Uterus (tissue), 4 donors: ENCODE data around the gene SFR1. TPM values are rescaled to one million over a fixed set of nuclear protein-coding genes. Genes with fewer than 3 reads are reported as not detected.

Experiments used
- DNase-seq, 2 donors: peaks; one replicate each; pipeline ENCODE4 v3.0.0-alpha.2; 2019 to 2020
- H3K27ac ChIP-seq, 2 donors: fragments of 200-600 bp; sonication (generic); 1 replicate in 1 of 2; 2 replicates in 1 of 2; pipeline ENCODE4 v1.5.1; 2016 to 2018
- H3K27me3 ChIP-seq, 2 donors: fragments of 200-600 bp; sonication (generic); one replicate each; pipeline ENCODE4 v1.5.1; 2018 to 2019; ENCODE audit warnings: control low read depth in 1 of 2
- H3K36me3 ChIP-seq, 2 donors: fragments of 200-600 bp; sonication (generic); one replicate each; pipeline ENCODE4 v1.5.1; 2019; ENCODE audit warnings: control low read depth in 1 of 2
- H3K4me1 ChIP-seq, 2 donors: fragments of 200-600 bp; sonication (generic); one replicate each; pipeline ENCODE4 v1.5.1; 2018 to 2019; ENCODE audit warnings: control low read depth in 1 of 2
- H3K4me3 ChIP-seq, 2 donors: fragments of 200-600 bp; sonication (generic); 1 replicate in 1 of 2; 2 replicates in 1 of 2; pipeline ENCODE4 v1.5.1; 2018 to 2019; ENCODE audit warnings: mild to moderate bottlenecking in 1 of 2
- H3K9me3 ChIP-seq, 2 donors: fragments of 200-600 bp; sonication (generic); one replicate each; pipeline ENCODE4 v1.5.1; 2019; ENCODE audit warnings: control low read depth in 1 of 2
- POLR2A ChIP-seq, 2 donors: fragments of 450-650 bp; IDR thresholded peaks; one replicate each; pipeline ENCODE4 v1.6.1; 2016; ENCODE audit warnings: antibody characterized with exemption in 2 of 2, mild to moderate bottlenecking in 1 of 2, moderate library complexity in 1 of 2
- intact Hi-C: fragments of 100-400 bp; cut with DNase I; formaldehyde crosslinking; loops from one replicate; pipeline ENCODE4 v1.15.1; 2023; ENCODE audit warnings: low total_unique reads
- total RNA-seq, 4 donors: library from RNA; depleted of rRNA in 3 of 4; stranded (reverse); fragments of >200 nt in 3 of 4; gene quantifications; one replicate each; pipeline versions ENCODE4 v1.1.0 to v1.2.4, GENCODE V29; 2014 to 2023
- TF ChIP-seq, protein P1 (sequence below), 4 experiments: fragments of 200-600 bp in 2 of 4; fragments of 450-650 bp in 2 of 4; sonication (generic) in 2 of 4; IDR thresholded peaks; one replicate each; pipeline ENCODE4 v1.5.1; 2016 to 2019; ENCODE audit warnings: antibody characterized with exemption in 4 of 4, mild to moderate bottlenecking in 2 of 4, moderate library complexity in 1 of 4
- donor health status: DM: yes; HTN: yes; CAD: no.

SFR1 gene
- total RNA-seq, 4 donors from 2014 or later = 4.1 to 12.8 (median 10.5) TPM

DNA sequence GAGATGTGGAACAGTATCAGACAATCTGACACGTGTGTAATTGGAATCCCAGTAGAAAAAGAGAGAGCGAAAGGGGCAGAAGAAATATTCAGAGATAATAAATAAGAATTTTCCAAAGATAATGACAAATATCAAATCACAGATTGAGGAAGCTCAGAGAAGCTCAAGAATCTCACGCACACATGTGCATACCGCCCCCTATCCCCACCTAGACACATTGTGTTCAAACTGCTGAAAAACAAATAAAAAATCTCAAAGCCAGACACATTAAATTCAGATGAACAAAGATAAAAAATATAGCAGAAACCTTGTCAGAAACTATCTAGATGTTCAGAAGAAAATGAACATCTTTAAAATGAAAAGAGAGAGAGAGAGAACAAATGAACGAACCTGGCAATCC, 17.2 kb downstream of the SFR1 start:
- Histone ChIP-seq H3K4me1 (no peaks in the 10 kb centered on the region), H3K9me3 (no peaks in the 10 kb centered on the region), H3K36me3 (no peaks in the 10 kb centered on the region), H3K27ac (no peak overlapping the region), H3K4me3 (no peak overlapping the region), H3K27me3 (no peaks in the 10 kb centered on the region)
- intact Hi-C loops = no loop called here
- TF ChIP-seq, protein P1, sequence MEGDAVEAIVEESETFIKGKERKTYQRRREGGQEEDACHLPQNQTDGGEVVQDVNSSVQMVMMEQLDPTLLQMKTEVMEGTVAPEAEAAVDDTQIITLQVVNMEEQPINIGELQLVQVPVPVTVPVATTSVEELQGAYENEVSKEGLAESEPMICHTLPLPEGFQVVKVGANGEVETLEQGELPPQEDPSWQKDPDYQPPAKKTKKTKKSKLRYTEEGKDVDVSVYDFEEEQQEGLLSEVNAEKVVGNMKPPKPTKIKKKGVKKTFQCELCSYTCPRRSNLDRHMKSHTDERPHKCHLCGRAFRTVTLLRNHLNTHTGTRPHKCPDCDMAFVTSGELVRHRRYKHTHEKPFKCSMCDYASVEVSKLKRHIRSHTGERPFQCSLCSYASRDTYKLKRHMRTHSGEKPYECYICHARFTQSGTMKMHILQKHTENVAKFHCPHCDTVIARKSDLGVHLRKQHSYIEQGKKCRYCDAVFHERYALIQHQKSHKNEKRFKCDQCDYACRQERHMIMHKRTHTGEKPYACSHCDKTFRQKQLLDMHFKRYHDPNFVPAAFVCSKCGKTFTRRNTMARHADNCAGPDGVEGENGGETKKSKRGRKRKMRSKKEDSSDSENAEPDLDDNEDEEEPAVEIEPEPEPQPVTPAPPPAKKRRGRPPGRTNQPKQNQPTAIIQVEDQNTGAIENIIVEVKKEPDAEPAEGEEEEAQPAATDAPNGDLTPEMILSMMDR (IDR thresholded peaks at IDR 0.05) = no peak
- no peak for TF ChIP-seq POLR2A (IDR thresholded peaks at IDR 0.05)
- DNase-seq = no peak

DNA sequence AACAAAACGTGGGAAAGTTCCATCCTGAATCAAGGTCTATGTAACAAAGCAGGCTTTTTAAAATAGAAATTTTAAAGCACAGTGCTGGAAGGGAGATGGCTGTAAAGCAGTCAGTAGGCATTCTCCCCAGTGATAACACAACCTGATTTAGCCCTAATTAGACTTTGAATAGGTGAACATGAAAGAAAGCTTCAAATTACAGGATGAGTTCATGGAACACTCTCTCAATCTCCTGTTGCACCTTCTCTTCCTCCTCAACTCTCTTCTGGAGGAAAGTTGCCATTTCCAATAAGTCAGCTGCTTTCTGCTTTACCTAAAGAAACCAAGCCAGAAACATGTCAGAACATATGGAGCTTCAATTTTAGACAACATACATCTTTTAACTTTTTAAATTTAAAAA, 20.1 kb downstream of the SFR1 start:
- DNase-seq = no peak
- no peak for TF ChIP-seq POLR2A (IDR thresholded peaks at IDR 0.05)
- TF ChIP-seq, protein P1 (IDR thresholded peaks at IDR 0.05) = no peak
- Histone ChIP-seq H3K4me3 (no peak overlapping the region), H3K36me3 (no peaks in the 10 kb centered on the region), H3K9me3 (no peaks in the 10 kb centered on the region), H3K27ac (no peak overlapping the region), H3K4me1 (no peaks in the 10 kb centered on the region), H3K27me3 (no peaks in the 10 kb centered on the region)
- intact Hi-C loops = no loop called here

DNA sequence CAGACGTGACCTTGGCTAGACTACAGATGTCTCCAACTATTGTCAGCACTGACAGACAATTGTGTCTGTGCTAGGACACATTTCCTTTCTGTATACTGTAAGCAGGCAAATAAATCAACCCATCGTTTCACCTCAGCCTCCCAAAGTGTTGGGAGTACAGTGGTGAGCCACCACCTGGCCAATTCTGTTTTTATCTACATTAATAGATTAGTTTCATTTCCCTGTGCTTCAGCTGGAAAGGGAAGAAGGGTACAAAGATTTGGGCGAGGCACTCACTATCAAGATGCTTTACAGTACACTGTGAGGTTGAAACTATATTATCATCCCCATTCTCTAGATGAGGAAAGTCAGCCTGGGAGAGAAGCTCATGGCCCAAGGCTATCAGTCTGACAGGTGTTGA, 21.9 kb downstream of the SFR1 start:
- Histone ChIP-seq H3K36me3 (no peaks in the 10 kb centered on the region), H3K4me1 (no peaks in the 10 kb centered on the region), H3K27ac (no peak overlapping the region), H3K4me3 (no peak overlapping the region), H3K9me3 (no peaks in the 10 kb centered on the region), H3K27me3 (no peaks in the 10 kb centered on the region)
- DNase-seq = no peak
- intact Hi-C loops = no loop called here
- TF ChIP-seq, protein P1 (IDR thresholded peaks at IDR 0.05) = no peak
- no peak for TF ChIP-seq POLR2A (IDR thresholded peaks at IDR 0.05)

DNA sequence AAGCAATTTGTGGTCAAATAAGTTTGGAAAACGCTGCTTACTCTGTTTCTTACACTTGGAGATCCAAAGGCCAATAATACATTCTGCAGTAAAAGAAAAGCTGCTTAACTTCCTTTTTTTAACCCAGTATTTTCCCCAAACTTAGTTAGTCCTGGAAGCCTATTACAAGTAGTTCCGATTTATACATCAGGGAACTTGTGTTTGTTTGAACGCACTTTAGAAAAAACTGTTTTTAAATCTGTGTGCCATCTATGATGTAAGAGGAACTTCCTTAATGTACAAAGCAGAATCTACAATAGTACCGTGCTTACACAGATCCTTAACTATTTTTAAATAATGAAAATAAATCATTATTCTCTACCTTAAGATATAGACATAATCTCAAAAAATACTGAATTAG, 23.0 kb downstream of the SFR1 start:
- no peak for DNase-seq
- H3K4me1 ChIP-seq = no peaks in the 10 kb centered on the region
- intact Hi-C loops = no loop called here
- H3K4me3 ChIP-seq = no peak overlapping the region
- no peak overlapping the region for H3K27ac ChIP-seq
- no peaks in the 10 kb centered on the region for H3K36me3 ChIP-seq
- H3K27me3 ChIP-seq = no peaks in the 10 kb centered on the region
- no peaks in the 10 kb centered on the region for H3K9me3 ChIP-seq
- TF ChIP-seq, protein P1 (IDR thresholded peaks at IDR 0.05) = no peak
- no peak for TF ChIP-seq POLR2A (IDR thresholded peaks at IDR 0.05)

DNA sequence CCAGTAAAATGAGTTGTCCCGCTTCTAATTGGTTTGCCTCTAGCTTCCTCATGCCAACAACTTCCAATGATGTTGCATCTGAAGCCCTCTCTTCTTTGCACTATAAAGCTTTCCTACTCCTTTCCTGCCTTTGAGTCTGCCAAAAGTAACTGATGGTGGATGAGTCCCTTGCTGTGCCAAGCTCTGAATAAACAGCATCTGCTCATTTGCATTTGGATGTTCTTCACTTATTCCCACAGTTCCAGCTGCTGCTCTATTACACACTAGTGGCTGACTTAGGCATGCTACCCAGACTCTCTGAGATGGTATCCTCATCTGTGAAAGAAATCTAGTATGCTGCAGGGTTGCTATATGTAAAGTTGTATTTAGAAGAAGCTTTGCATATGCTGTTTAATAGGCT, 24.9 kb downstream of the SFR1 start:
- Histone ChIP-seq H3K36me3 (no peaks in the 10 kb centered on the region), H3K4me1 (no peaks in the 10 kb centered on the region), H3K9me3 (peaks cover 0 to 6% of the 10 kb centered on the region in 2 donors), H3K27me3 (no peaks in the 10 kb centered on the region), H3K27ac (no peak overlapping the region), H3K4me3 (no peak overlapping the region)
- DNase-seq = no peak
- no peak for TF ChIP-seq POLR2A (IDR thresholded peaks at IDR 0.05)
- intact Hi-C loops = no loop called here

DNA sequence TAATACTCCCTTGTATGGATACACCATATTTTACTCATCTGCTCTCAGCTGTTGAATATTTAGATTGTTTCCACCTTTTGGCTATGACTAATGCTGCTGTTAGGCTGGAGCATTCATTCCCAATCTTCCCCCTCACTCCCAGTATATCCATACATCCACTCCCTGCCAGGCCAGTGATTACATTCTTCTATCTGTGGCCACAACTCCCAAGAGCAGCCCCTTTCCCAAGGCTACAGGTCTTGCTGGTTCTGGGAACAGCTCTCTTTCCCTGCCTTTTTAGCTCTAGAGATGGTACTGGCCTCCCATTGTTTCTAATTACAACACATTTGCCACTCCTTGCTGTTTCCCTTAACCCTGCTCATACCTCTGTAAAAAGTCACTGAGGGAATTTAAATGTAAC, 28.2 kb downstream of the SFR1 start:
- Histone ChIP-seq H3K4me1 (no peaks in the 10 kb centered on the region), H3K9me3 (peaks cover 0 to 15% of the 10 kb centered on the region in 2 donors), H3K27me3 (no peaks in the 10 kb centered on the region), H3K4me3 (no peak overlapping the region), H3K36me3 (no peaks in the 10 kb centered on the region), H3K27ac (no peak overlapping the region)
- intact Hi-C loops = no loop called here
- TF ChIP-seq, protein P1 (IDR thresholded peaks at IDR 0.05) = no peak
- TF ChIP-seq POLR2A (IDR thresholded peaks at IDR 0.05) = no peak
- no peak for DNase-seq
